HG03575 (cell line): Measurements from ENCODE around the gene CPAMD8.

Experiments used
- ATAC-seq: cut with Tn5 transposase; IDR thresholded peaks from one replicate; pipeline ENCODE4 v1.9.1; 2021; ENCODE audit not compliant: unreplicated experiment, insufficient number of reproducible peaks, low FRiP score; ENCODE audit errors: extremely low read depth

CPAMD8 gene

GRCh38 chr19:16867211-16867610 is 159.4 kb downstream of the CPAMD8 start:
- ATAC-seq: no peak

- ATAC-seq: no peak
Observed at GRCh38 chr19:16862826-16863415, 163.7 kb downstream of the CPAMD8 start.

GRCh38 chr19:16861834-16862233 is 164.8 kb downstream of the CPAMD8 start:
- ATAC-seq: no peak

- ATAC-seq: no peak
Observed at GRCh38 chr19:16861011-16861410, 165.6 kb downstream of the CPAMD8 start.

- ATAC-seq: no peak
Observed at GRCh38 chr19:16860118-16860517, 166.5 kb downstream of the CPAMD8 start.

GRCh38 chr19:16859626-16860025 is 167.0 kb downstream of the CPAMD8 start:
- no peak for ATAC-seq

- ATAC-seq: no peak
Observed at GRCh38 chr19:16856091-16856490, 170.5 kb downstream of the CPAMD8 start.

- ATAC-seq: no peak
Observed at GRCh38 chr19:16853066-16853465, 173.5 kb downstream of the CPAMD8 start.

GRCh38 chr19:16851031-16851712 is 175.4 kb downstream of the CPAMD8 start:
- ATAC-seq: no peak

- no peak for ATAC-seq
Observed at GRCh38 chr19:16850133-16850532, 176.5 kb downstream of the CPAMD8 start.

- ATAC-seq: no peak
Observed at GRCh38 chr19:16849168-16849567, 177.4 kb downstream of the CPAMD8 start.

- no peak for ATAC-seq
Observed at GRCh38 chr19:16847430-16847829, 179.2 kb downstream of the CPAMD8 start.

GRCh38 chr19:16846901-16847300 is 179.7 kb downstream of the CPAMD8 start:
- ATAC-seq: no peak
